ENCODE measurements around the gene HLA-DMB. TPM values are rescaled to one million over a fixed set of nuclear protein-coding genes. Genes with fewer than 3 reads are reported as not detected.
A peak's percentile ranks its signal among the peaks of the same experiment; 100 is the strongest.

The HLA-DMB gene
- total RNA-seq, 2 donors from 2014 or later = 2.8 to 4.5 TPM

DNA sequence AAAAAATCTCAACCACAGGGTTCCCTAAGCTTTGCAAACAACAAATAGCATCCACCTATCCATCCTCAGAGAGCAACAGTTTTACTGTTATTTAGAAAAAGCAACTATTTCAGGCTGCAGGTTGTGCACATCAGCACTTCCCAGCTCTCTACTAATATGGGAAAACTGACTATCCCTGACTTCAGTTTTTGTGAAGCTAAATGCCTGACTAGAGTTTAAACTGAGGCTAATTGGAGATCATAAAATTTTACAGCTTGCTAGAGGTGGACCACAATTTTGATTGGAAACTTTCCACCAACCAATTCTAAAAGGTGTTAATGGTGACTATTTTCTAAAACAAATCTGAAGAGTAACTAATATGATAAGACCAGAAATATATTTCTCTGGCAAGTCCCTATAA, 36.9 kb downstream of the HLA-DMB start:
- no peaks in the 10 kb centered on the region for H3K36me3 Mint-ChIP-seq
- H3K27ac Mint-ChIP-seq = no peak overlapping the region
- no peak for ATAC-seq
- no peak for DNase-seq (ENCODE audit: low spot score in 2 of 2)
- H3K9me3 Mint-ChIP-seq = no peaks in the 10 kb centered on the region

DNA sequence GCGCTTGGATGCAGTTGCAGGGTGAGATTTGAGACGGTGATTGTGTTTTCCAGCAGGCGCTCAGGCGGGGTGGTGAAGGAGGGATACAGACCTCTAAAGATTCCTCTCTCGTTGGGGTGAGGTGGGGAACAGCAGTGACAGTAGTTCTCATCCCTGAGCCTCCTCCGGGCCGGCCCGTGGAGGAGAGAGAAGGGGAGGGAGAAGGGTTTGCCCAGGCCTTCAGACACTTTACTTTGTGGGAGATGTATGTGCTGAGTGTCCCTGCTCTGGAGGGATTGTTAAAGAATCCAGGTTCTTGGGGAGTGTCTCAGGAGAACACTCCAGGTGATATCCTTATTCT, 45.9 kb downstream of the HLA-DMB start:
- Mint-ChIP-seq H3K27ac (peak overlapping the region; percentile 92 to 98), H3K36me3 (peaks cover 19 to 30% of the 10 kb centered on the region in 2 donors), H3K9me3 (no peaks in the 10 kb centered on the region)
- DNase-seq (ENCODE audit: low spot score in 2 of 2) (no peak), ATAC-seq (peak; percentile 6 to 12)

DNA sequence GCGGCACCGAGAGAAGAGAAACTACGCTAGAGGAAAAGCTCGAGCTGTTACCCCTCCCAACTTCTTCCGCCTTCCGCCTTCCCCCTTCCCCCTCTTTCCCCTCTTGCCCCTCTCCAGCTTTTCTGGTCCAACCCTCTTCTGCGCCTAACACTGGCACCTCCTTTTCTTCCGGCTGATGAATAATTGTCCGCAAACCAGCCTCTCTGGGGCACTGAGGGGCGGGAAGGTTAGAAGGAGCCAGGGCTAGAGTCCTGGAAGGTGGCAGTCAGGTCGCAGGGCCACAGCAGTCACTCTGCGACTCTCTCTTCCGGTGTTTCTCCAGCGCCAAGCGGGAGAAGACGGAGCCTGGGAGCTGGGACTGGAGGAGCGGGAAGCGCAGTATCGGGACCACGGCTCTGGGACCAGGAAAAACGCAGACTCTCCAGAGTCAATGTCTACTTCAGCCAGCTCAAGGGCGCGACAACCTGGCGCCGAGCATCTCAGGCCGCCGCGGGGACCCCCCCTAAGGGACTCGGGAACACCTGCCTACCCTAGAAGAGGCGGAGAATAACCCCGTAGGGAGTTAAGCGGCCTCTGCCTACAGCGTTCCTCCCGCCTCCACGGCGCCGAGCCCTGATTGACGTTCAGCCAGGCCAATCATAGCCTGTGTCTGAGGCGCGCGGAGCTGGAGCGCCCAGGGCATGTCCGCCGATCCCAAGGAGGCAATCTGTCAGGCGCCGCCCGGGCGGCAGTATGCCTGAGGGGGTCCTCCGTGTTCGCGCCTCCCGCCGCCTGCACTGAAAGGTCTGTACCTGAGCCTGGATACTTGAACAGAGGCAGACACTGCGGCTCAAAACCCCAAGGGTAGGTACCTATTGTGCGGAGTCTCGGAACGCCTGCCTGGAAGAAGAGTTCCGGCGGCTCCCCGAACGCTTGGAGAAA, 46.5 kb downstream of the HLA-DMB start:
- Mint-ChIP-seq H3K36me3 (peaks cover 19 to 30% of the 10 kb centered on the region in 2 donors), H3K27ac (peak overlapping the region; percentile 92 to 98), H3K9me3 (no peaks in the 10 kb centered on the region)
- DNase-seq (ENCODE audit: low spot score in 2 of 2) (peak; percentile 97 to 99), ATAC-seq (peak; percentile 98 to 99)

DNA sequence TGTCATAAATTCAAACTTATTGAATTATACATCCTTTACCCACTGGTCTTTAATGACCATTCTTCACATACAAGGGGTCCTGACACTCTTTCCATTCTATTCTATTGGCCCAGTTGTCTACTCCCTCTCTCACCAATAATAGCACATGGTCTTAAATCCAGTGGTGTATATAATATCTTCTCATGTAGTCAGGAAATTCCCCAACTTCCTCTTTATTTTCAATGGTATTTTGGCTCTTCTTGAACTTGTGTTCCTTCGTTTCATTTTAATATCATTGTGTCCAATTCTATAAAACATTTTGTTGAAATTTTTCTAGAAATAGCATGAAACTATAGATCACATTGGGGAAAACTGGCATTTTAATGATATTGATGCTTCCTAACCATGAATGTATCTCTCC, 50.0 kb downstream of the HLA-DMB start:
- no peak overlapping the region for H3K27ac Mint-ChIP-seq
- peaks cover 12 to 14% of the 10 kb centered on the region in 2 donors for H3K36me3 Mint-ChIP-seq
- H3K9me3 Mint-ChIP-seq = no peaks in the 10 kb centered on the region
- DNase-seq (ENCODE audit: low spot score in 2 of 2) (no peak), ATAC-seq (no peak)

DNA sequence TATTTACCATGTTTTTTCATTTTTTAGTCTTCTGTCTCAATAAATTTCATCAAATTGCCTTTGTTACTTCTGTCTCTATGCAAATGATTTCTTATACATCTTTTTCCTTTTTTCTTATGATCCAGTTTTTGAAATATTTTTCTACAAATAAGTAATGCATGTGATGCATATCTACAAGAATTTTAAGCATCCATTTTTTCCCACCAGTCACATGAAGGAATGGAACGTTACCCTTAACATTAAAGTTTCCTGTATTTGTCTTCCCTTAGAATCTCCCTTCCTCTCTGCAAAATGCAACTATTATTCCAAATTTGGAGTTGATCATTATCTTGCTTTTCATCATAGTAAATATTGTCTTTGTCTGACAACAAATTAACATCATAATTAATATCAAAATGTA, 51.3 kb downstream of the HLA-DMB start:
- Mint-ChIP-seq H3K9me3 (no peaks in the 10 kb centered on the region), H3K27ac (no peak overlapping the region), H3K36me3 (peaks cover under 1 to 2% of the 10 kb centered on the region in 2 donors)
- ATAC-seq (no peak), DNase-seq (ENCODE audit: low spot score in 2 of 2) (no peak)

DNA sequence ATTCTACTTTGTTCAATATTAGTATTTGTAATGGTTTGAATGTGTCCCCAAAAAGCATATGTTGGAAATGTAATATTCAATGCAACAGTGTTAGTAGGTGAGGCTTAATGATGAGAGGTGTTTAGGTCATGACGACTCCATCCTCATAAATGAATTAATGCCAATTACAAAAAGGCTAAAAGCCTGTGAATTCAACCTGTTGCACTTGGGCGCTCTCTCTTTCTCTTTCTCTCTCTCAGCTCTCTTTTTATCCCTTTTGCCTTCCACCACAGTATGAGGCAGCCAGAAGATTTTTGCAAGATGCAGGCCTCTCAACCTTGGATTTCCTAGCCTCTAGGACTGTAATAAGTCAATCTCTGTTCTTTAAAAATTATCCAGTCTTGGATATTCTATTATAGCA, 52.3 kb downstream of the HLA-DMB start:
- no peak for ATAC-seq
- Mint-ChIP-seq H3K36me3 (no peaks in the 10 kb centered on the region), H3K9me3 (no peaks in the 10 kb centered on the region), H3K27ac (no peak overlapping the region)
- no peak for DNase-seq (ENCODE audit: low spot score in 2 of 2)

DNA sequence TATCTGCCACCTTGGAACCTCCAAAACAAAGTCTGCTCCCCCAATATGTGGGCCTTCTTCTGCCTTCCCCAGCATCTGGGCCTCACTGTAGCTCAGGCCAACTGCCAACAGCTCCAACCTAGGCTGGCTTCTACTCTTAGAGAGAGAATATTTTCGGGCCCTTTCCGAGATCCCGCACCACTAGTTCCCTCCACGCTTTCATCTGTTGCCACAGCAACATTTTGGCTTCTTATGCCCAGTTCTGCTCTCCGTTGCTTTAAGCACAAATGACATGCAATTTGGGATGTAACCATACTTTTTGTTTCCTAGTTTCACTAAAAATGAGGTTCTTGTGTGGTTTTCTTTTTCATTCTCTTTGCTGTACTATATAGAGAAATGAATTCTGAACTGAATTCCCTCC, 53.2 kb downstream of the HLA-DMB start:
- no peaks in the 10 kb centered on the region for H3K36me3 Mint-ChIP-seq
- DNase-seq (ENCODE audit: low spot score in 2 of 2) (no peak), ATAC-seq (no peak)
- H3K27ac Mint-ChIP-seq = no peak overlapping the region
- H3K9me3 Mint-ChIP-seq = no peaks in the 10 kb centered on the region

DNA sequence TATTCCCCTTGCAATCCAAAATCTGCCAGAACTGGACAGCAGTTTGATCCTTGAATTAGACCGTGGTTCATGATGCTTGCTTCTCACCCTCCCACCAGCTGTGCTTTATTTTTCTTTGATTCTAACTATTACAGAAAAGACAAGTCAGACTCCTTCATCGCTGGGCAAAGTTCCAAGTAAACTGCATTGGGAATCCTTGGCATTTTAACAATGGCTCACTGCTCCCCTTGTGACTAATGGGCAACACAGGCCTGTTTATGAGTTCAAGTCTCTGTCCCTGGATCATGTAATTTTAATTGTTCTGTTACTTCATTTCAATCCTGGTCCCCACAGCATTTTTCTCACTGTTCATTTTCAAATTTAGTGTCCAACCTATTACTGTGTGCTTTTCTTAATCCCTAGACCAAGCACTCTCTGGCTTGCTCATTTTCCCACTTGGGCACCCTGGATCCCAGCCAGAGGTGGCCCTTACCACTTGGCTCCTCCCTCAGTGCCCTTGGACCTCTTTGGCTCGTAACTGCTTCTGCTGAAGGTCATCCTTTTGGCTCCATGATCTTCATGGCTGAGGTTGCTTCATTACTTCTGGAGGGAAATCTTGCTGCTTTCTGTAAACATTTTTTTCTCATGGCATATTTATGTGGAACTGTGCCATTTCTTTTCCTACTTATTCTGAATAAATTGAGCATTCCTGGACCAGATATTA, 54.0 kb downstream of the HLA-DMB start:
- Mint-ChIP-seq H3K9me3 (no peaks in the 10 kb centered on the region), H3K27ac (no peak overlapping the region), H3K36me3 (no peaks in the 10 kb centered on the region)
- DNase-seq (ENCODE audit: low spot score in 2 of 2) (no peak), ATAC-seq (no peak)

DNA sequence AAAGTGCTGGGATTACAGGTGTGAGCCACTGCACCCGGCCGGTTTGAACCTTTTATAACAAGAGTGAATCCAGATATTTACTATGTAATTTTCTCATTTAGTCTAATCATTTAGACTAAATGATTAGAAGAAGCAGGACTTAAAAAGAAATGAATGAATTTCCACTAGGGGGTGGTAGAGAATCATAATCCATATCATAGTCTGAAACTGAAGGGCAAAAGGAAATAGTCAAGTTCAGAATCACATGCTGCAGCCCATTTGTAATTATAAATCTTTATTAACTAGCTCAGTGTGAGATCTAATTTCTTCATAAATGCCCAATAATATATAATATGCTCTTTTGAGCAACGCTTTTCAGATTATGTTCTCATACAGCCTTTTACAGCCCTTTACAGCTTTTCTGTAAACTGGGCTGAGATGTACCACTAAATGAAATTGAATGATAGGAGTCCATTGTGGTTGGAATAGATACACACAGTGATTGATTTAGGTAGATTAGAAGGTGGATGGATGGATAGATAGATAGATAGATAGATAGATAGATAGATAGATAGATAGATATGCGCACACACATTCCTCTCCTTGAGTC, 55.0 kb downstream of the HLA-DMB start:
- ATAC-seq (peak; percentile 55 to 72), DNase-seq (ENCODE audit: low spot score in 2 of 2) (no peak)
- H3K9me3 Mint-ChIP-seq = no peaks in the 10 kb centered on the region
- no peak overlapping the region for H3K27ac Mint-ChIP-seq
- no peaks in the 10 kb centered on the region for H3K36me3 Mint-ChIP-seq

Other genes with a start within 250 kb of the HLA-DMB start
- gene HLA-DQA2, start 199.6 kb downstream of the HLA-DMB start, total RNA-seq = not detected
- under 1 TPM in 1 of 2 donors, not detected in 1; 0.54 TPM for gene HLA-DQB2, start 177.5 kb downstream of the HLA-DMB start, total RNA-seq
- gene HLA-DOB, start 124.0 kb downstream of the HLA-DMB start, total RNA-seq = 1 to 10 TPM; 3.8 to 4.0 TPM
- gene TAP2, start 102.3 kb downstream of the HLA-DMB start, total RNA-seq = 100 to 1,000 TPM; 118 to 128 TPM
- gene PSMB8, start 97.0 kb downstream of the HLA-DMB start, total RNA-seq = 100 to 1,000 TPM; 334 to 353 TPM
- gene TAP1, start 87.3 kb downstream of the HLA-DMB start, total RNA-seq = 100 to 1,000 TPM; 234 to 319 TPM
- gene PSMB9, start 86.8 kb downstream of the HLA-DMB start, total RNA-seq = 100 to 1,000 TPM; 202 to 262 TPM
- gene HLA-DMA, start 12.1 kb upstream of the HLA-DMB start, total RNA-seq = 10 to 100 TPM; 23.0 to 33.5 TPM
- gene BRD2, start 27.6 kb upstream of the HLA-DMB start, total RNA-seq = 100 to 1,000 TPM; 216 to 254 TPM
- 1 to 10 TPM; 1.8 to 3.2 TPM for gene HLA-DOA, start 68.6 kb upstream of the HLA-DMB start, total RNA-seq
- 10 to 100 TPM; 24.4 to 45.8 TPM for gene HLA-DPA1, start 132.6 kb upstream of the HLA-DMB start, total RNA-seq
- gene HLA-DPB1, start 135.0 kb upstream of the HLA-DMB start, total RNA-seq = 10 to 100 TPM; 10.6 to 39.0 TPM